ENCODE data around the gene YIPF6. TPM values are rescaled to one million over a fixed set of nuclear protein-coding genes. Genes with fewer than 3 reads are reported as not detected.
"Not testable (repeated sequence)": the region's sequence is repeated elsewhere in the genome, so short reads cannot be mapped to it uniquely, and the experiment has no call there.

Gene YIPF6
- total RNA-seq, 1 experiment from 2014 or later, result 8.9 TPM

- no peaks in the 10 kb centered on the region for H3K79me2 ChIP-seq (ENCODE audit: low read length)
- no peaks in the 10 kb centered on the region for H3K9me2 ChIP-seq (replicated peaks; ENCODE audit: insufficient read depth, low read length)
- no peaks in the 10 kb centered on the region for H3K9me3 ChIP-seq (ENCODE audit: low read length)
- DNase-seq, result no peak
- no peak overlapping the region for H3K4me2 ChIP-seq (ENCODE audit: low read depth, low read length, poor library complexity, severe bottlenecking)
- H3K27me3 ChIP-seq (ENCODE audit: low read length), result no peaks in the 10 kb centered on the region
- no peaks in the 10 kb centered on the region for H3K36me3 ChIP-seq (ENCODE audit: insufficient read depth, low read length)
- H3K4me3 ChIP-seq (ENCODE audit: low read length), result no peak overlapping the region
- H2AFZ ChIP-seq (ENCODE audit: low read length), result no peak overlapping the region
- no peaks in the 10 kb centered on the region for H4K20me1 ChIP-seq (ENCODE audit: insufficient read depth, low read depth, low read length)
- H3K4me1 ChIP-seq (ENCODE audit: low read length), result no peaks in the 10 kb centered on the region
- no peak overlapping the region for H3K9ac ChIP-seq (ENCODE audit: low read length)
- no peak overlapping the region for H3K27ac ChIP-seq (ENCODE audit: low read length)
These were observed 35.0 kb upstream of the YIPF6 start for GRCh38 chrX:68463880-68464279.

- Histone ChIP-seq H3K4me3 (ENCODE audit: low read length) (no peak overlapping the region), H3K27me3 (ENCODE audit: low read length) (no peaks in the 10 kb centered on the region), H3K4me2 (ENCODE audit: low read depth, low read length, poor library complexity, severe bottlenecking) (no peak overlapping the region), H4K20me1 (ENCODE audit: insufficient read depth, low read depth, low read length) (no peaks in the 10 kb centered on the region), H3K79me2 (ENCODE audit: low read length) (no peaks in the 10 kb centered on the region), H3K9me3 (ENCODE audit: low read length) (no peaks in the 10 kb centered on the region), H2AFZ (ENCODE audit: low read length) (no peak overlapping the region), H3K9ac (ENCODE audit: low read length) (no peak overlapping the region), H3K27ac (ENCODE audit: low read length) (no peak overlapping the region), H3K9me2 (replicated peaks; ENCODE audit: insufficient read depth, low read length) (no peaks in the 10 kb centered on the region), H3K4me1 (ENCODE audit: low read length) (no peaks in the 10 kb centered on the region), H3K36me3 (ENCODE audit: insufficient read depth, low read length) (no peaks in the 10 kb centered on the region)
- DNase-seq, result no peak
These were observed 34.1 kb upstream of the YIPF6 start for GRCh38 chrX:68464796-68465195.

GRCh38 chrX:68480969-68481368 is 17.9 kb upstream of the YIPF6 start:
- DNase-seq, result no peak
- Histone ChIP-seq H3K9me3 (ENCODE audit: low read length) (no peaks in the 10 kb centered on the region), H4K20me1 (ENCODE audit: insufficient read depth, low read depth, low read length) (no peaks in the 10 kb centered on the region), H3K4me1 (ENCODE audit: low read length) (no peaks in the 10 kb centered on the region), H3K27me3 (ENCODE audit: low read length) (no peaks in the 10 kb centered on the region), H3K4me2 (ENCODE audit: low read depth, low read length, poor library complexity, severe bottlenecking) (no peak overlapping the region), H3K9me2 (replicated peaks; ENCODE audit: insufficient read depth, low read length) (no peaks in the 10 kb centered on the region), H3K36me3 (ENCODE audit: insufficient read depth, low read length) (no peaks in the 10 kb centered on the region), H3K79me2 (ENCODE audit: low read length) (no peaks in the 10 kb centered on the region), H2AFZ (ENCODE audit: low read length) (no peak overlapping the region), H3K4me3 (ENCODE audit: low read length) (no peak overlapping the region), H3K9ac (ENCODE audit: low read length) (no peak overlapping the region), H3K27ac (ENCODE audit: low read length) (no peak overlapping the region)

GRCh38 chrX:68486198-68486597 is 12.7 kb upstream of the YIPF6 start:
- not testable (repeated sequence) for H3K27me3 ChIP-seq (ENCODE audit: low read length); H3K4me2 ChIP-seq (ENCODE audit: low read depth, low read length, poor library complexity, severe bottlenecking); H3K9me2 ChIP-seq (replicated peaks; ENCODE audit: insufficient read depth, low read length); H3K36me3 ChIP-seq (ENCODE audit: insufficient read depth, low read length); DNase-seq; H4K20me1 ChIP-seq (ENCODE audit: insufficient read depth, low read depth, low read length); H3K4me3 ChIP-seq (ENCODE audit: low read length); H3K79me2 ChIP-seq (ENCODE audit: low read length); H3K27ac ChIP-seq (ENCODE audit: low read length); H3K9me3 ChIP-seq (ENCODE audit: low read length); H3K9ac ChIP-seq (ENCODE audit: low read length); H3K4me1 ChIP-seq (ENCODE audit: low read length); H2AFZ ChIP-seq (ENCODE audit: low read length)

- DNase-seq, result no peak
- no peaks in the 10 kb centered on the region for H3K9me2 ChIP-seq (replicated peaks; ENCODE audit: insufficient read depth, low read length)
- H3K79me2 ChIP-seq (ENCODE audit: low read length), result no peaks in the 10 kb centered on the region
- H3K4me3 ChIP-seq (ENCODE audit: low read length), result no peak overlapping the region
- H3K4me2 ChIP-seq (ENCODE audit: low read depth, low read length, poor library complexity, severe bottlenecking), result no peak overlapping the region
- H2AFZ ChIP-seq (ENCODE audit: low read length), result no peak overlapping the region
- no peak overlapping the region for H3K27ac ChIP-seq (ENCODE audit: low read length)
- H3K27me3 ChIP-seq (ENCODE audit: low read length), result no peaks in the 10 kb centered on the region
- no peaks in the 10 kb centered on the region for H3K9me3 ChIP-seq (ENCODE audit: low read length)
- H4K20me1 ChIP-seq (ENCODE audit: insufficient read depth, low read depth, low read length), result no peaks in the 10 kb centered on the region
- H3K36me3 ChIP-seq (ENCODE audit: insufficient read depth, low read length), result no peaks in the 10 kb centered on the region
- no peaks in the 10 kb centered on the region for H3K4me1 ChIP-seq (ENCODE audit: low read length)
- H3K9ac ChIP-seq (ENCODE audit: low read length), result no peak overlapping the region
These were observed 11.6 kb upstream of the YIPF6 start for GRCh38 chrX:68487254-68487653.

GRCh38 chrX:68487924-68488323 is 10.9 kb upstream of the YIPF6 start:
- H3K9me3 ChIP-seq (ENCODE audit: low read length), result no peaks in the 10 kb centered on the region
- no peaks in the 10 kb centered on the region for H4K20me1 ChIP-seq (ENCODE audit: insufficient read depth, low read depth, low read length)
- H3K36me3 ChIP-seq (ENCODE audit: insufficient read depth, low read length), result no peaks in the 10 kb centered on the region
- no peak overlapping the region for H3K9ac ChIP-seq (ENCODE audit: low read length)
- no peak for DNase-seq
- H3K4me2 ChIP-seq (ENCODE audit: low read depth, low read length, poor library complexity, severe bottlenecking), result no peak overlapping the region
- H3K27ac ChIP-seq (ENCODE audit: low read length), result no peak overlapping the region
- no peaks in the 10 kb centered on the region for H3K27me3 ChIP-seq (ENCODE audit: low read length)
- H3K4me1 ChIP-seq (ENCODE audit: low read length), result no peaks in the 10 kb centered on the region
- H2AFZ ChIP-seq (ENCODE audit: low read length), result no peak overlapping the region
- H3K4me3 ChIP-seq (ENCODE audit: low read length), result no peak overlapping the region
- H3K9me2 ChIP-seq (replicated peaks; ENCODE audit: insufficient read depth, low read length), result no peaks in the 10 kb centered on the region
- no peaks in the 10 kb centered on the region for H3K79me2 ChIP-seq (ENCODE audit: low read length)

- Histone ChIP-seq H3K9me2 (replicated peaks; ENCODE audit: insufficient read depth, low read length) (no peaks in the 10 kb centered on the region), H3K4me3 (ENCODE audit: low read length) (no peak overlapping the region), H3K79me2 (ENCODE audit: low read length) (no peaks in the 10 kb centered on the region), H3K27me3 (ENCODE audit: low read length) (no peaks in the 10 kb centered on the region), H3K27ac (ENCODE audit: low read length) (no peak overlapping the region), H4K20me1 (ENCODE audit: insufficient read depth, low read depth, low read length) (no peaks in the 10 kb centered on the region), H3K4me1 (ENCODE audit: low read length) (no peaks in the 10 kb centered on the region), H2AFZ (ENCODE audit: low read length) (no peak overlapping the region), H3K36me3 (ENCODE audit: insufficient read depth, low read length) (no peaks in the 10 kb centered on the region), H3K9me3 (ENCODE audit: low read length) (no peaks in the 10 kb centered on the region), H3K9ac (ENCODE audit: low read length) (no peak overlapping the region), H3K4me2 (ENCODE audit: low read depth, low read length, poor library complexity, severe bottlenecking) (no peak overlapping the region)
- no peak for DNase-seq
These were observed 10.2 kb upstream of the YIPF6 start for GRCh38 chrX:68488657-68489056.

GRCh38 chrX:68490644-68491043 is 8.2 kb upstream of the YIPF6 start:
- H3K27ac ChIP-seq (ENCODE audit: low read length), result no peak overlapping the region
- H3K27me3 ChIP-seq (ENCODE audit: low read length), result no peaks in the 10 kb centered on the region
- no peaks in the 10 kb centered on the region for H3K4me1 ChIP-seq (ENCODE audit: low read length)
- H3K9ac ChIP-seq (ENCODE audit: low read length), result no peak overlapping the region
- no peaks in the 10 kb centered on the region for H4K20me1 ChIP-seq (ENCODE audit: insufficient read depth, low read depth, low read length)
- no peaks in the 10 kb centered on the region for H3K9me2 ChIP-seq (replicated peaks; ENCODE audit: insufficient read depth, low read length)
- no peaks in the 10 kb centered on the region for H3K9me3 ChIP-seq (ENCODE audit: low read length)
- peak; percentile 46 for DNase-seq
- H2AFZ ChIP-seq (ENCODE audit: low read length), result no peak overlapping the region
- H3K79me2 ChIP-seq (ENCODE audit: low read length), result no peaks in the 10 kb centered on the region
- no peak overlapping the region for H3K4me3 ChIP-seq (ENCODE audit: low read length)
- no peak overlapping the region for H3K4me2 ChIP-seq (ENCODE audit: low read depth, low read length, poor library complexity, severe bottlenecking)
- no peaks in the 10 kb centered on the region for H3K36me3 ChIP-seq (ENCODE audit: insufficient read depth, low read length)

- H3K27me3 ChIP-seq (ENCODE audit: low read length), result no peaks in the 10 kb centered on the region
- H2AFZ ChIP-seq (ENCODE audit: low read length), result no peak overlapping the region
- H3K4me1 ChIP-seq (ENCODE audit: low read length), result no peaks in the 10 kb centered on the region
- DNase-seq, result no peak
- H3K27ac ChIP-seq (ENCODE audit: low read length), result no peak overlapping the region
- no peaks in the 10 kb centered on the region for H3K9me2 ChIP-seq (replicated peaks; ENCODE audit: insufficient read depth, low read length)
- no peaks in the 10 kb centered on the region for H3K36me3 ChIP-seq (ENCODE audit: insufficient read depth, low read length)
- H3K4me2 ChIP-seq (ENCODE audit: low read depth, low read length, poor library complexity, severe bottlenecking), result no peak overlapping the region
- no peaks in the 10 kb centered on the region for H4K20me1 ChIP-seq (ENCODE audit: insufficient read depth, low read depth, low read length)
- no peaks in the 10 kb centered on the region for H3K9me3 ChIP-seq (ENCODE audit: low read length)
- H3K4me3 ChIP-seq (ENCODE audit: low read length), result no peak overlapping the region
- no peaks in the 10 kb centered on the region for H3K79me2 ChIP-seq (ENCODE audit: low read length)
- H3K9ac ChIP-seq (ENCODE audit: low read length), result no peak overlapping the region
These were observed 6.3 kb upstream of the YIPF6 start for GRCh38 chrX:68492583-68492982.

Data from Karpas-422 (cell line).